Panc1 (cell line): Measurements from ENCODE around the gene TPRA1. TPM values are rescaled to one million over a fixed set of nuclear protein-coding genes. Genes with fewer than 3 reads are reported as not detected.

ENCODE experiments used
- ATAC-seq: fragments of 200-7000 bp; cut with Tn5 transposase; 2 replicates; pipeline ENCODE4 v1.9.1; 2020; ENCODE audit warnings: mild to moderate bottlenecking, moderate library complexity
- BruUV-seq: library from RNA; stranded (reverse); fragments of 400-500 nt; replicated peaks from 2 replicates; lab custom pipeline; 2021; lab: Mats Ljungman, UMichigan
- CTCF ChIA-PET: fragments of 300-600 bp; sonication (Branson Sonifier 250); formaldehyde crosslinking; loops from one replicate; lab custom pipeline; 2022; ENCODE audit warnings: antibody characterized with exemption; lab: Charles Lee
- POLR2A ChIA-PET: fragments of 300-600 bp; sonication (Branson Sonifier 250); formaldehyde crosslinking; loops from one replicate; lab custom pipeline; 2022; ENCODE audit warnings: antibody characterized with exemption; lab: Charles Lee
- DNase-seq: peaks from one replicate; pipeline ENCODE4 v3.0.0-alpha.2; 2010; ENCODE audit warnings: low read depth, low spot score
- H3K27ac ChIP-seq: 2 replicates; pipeline ENCODE4 v1.5.1; 2011; ENCODE audit warnings: mild to moderate bottlenecking, low read length, inconsistent platforms
- H3K27me3 ChIP-seq: fragments of 200-500 bp; sonication (Bioruptor generic); 2 replicates; pipeline ENCODE4 v1.6.0; 2014; ENCODE audit warnings: low read length, inconsistent platforms; ENCODE audit not compliant: control insufficient read depth, insufficient read depth
- H3K36me3 ChIP-seq: fragments of 200-500 bp; sonication (Bioruptor generic); 2 replicates; pipeline ENCODE4 v1.5.1; 2014; ENCODE audit warnings: inconsistent platforms, mild to moderate bottlenecking, low read length, moderate library complexity; ENCODE audit not compliant: control insufficient read depth, insufficient read depth
- H3K4me1 ChIP-seq: 2 replicates; pipeline ENCODE4 v1.5.1; 2011; ENCODE audit warnings: inconsistent platforms, mild to moderate bottlenecking, low read length, moderate library complexity; ENCODE audit not compliant: control insufficient read depth, insufficient read depth
- H3K4me3 ChIP-seq, 2 experiments: 2 replicates each; pipeline ENCODE4 v1.5.1; 2011 to 2012; ENCODE audit warnings: low read depth in 2 of 2, low read length in 2 of 2, mild to moderate bottlenecking in 2 of 2, inconsistent platforms in 1 of 2, moderate library complexity in 1 of 2
- H3K9me3 ChIP-seq: fragments of 200-500 bp; sonication (Bioruptor generic); 2 replicates; pipeline ENCODE4 v1.5.1; 2014; ENCODE audit warnings: low read depth, mild to moderate bottlenecking, inconsistent platforms, low read length, moderate library complexity; ENCODE audit not compliant: control insufficient read depth, insufficient read depth
- CTCF ChIP-seq: fragments of 450-650 bp; IDR thresholded peaks from 2 replicates; pipeline ENCODE4 v1.5.1; 2017; ENCODE audit warnings: mild to moderate bottlenecking
- POLR2AphosphoS5 ChIP-seq: IDR thresholded peaks from 2 replicates; pipeline ENCODE4 v1.6.1; 2012; ENCODE audit warnings: mild to moderate bottlenecking, low read depth, low read length, moderate library complexity
- REST ChIP-seq, 2 experiments: IDR thresholded peaks; 2 replicates each; pipeline ENCODE4 v1.6.1; 2011 to 2012; ENCODE audit warnings: low read depth in 2 of 2, control low read depth in 1 of 2, low read length in 1 of 2, mild to moderate bottlenecking in 1 of 2, moderate library complexity in 1 of 2; ENCODE audit not compliant: insufficient read depth in 1 of 2
- SIN3A ChIP-seq: IDR thresholded peaks from 2 replicates; pipeline ENCODE4 v1.6.1; 2012; ENCODE audit warnings: low read depth, mild to moderate bottlenecking, low read length, moderate library complexity, borderline replicate concordance; ENCODE audit not compliant: insufficient read depth
- TCF7L2 ChIP-seq: IDR thresholded peaks from 2 replicates; pipeline ENCODE4 v1.6.1; 2011; ENCODE audit warnings: mild to moderate bottlenecking, low read depth, low read length, inconsistent platforms
- in situ Hi-C: cut with HindIII; loops from 2 replicates; pipeline ENCODE4 v1.10.0; 2016; ENCODE audit warnings: low sequenced_read_pairs, low pct_unique_long_range_greater_than_20kb
- intact Hi-C: fragments of 100-400 bp; cut with micrococcal nuclease; formaldehyde crosslinking; loops from one replicate; pipeline ENCODE4 v1.10.0; 2022; ENCODE audit not compliant: unreplicated experiment
- total RNA-seq: library from RNA; stranded (reverse); gene quantifications from one replicate; pipeline ENCODE4 v1.2.1, GENCODE V29; 2021; ENCODE audit not compliant: unreplicated experiment

TPRA1 gene
- total RNA-seq, 1 experiment from 2014 or later = 42.6 TPM

GRCh38 chr3:127639173-127640041, 48.9 kb upstream of the TPRA1 start:
- in situ Hi-C loops = no loop called here
- BruUV-seq = no TSS peak
- H3K4me1 ChIP-seq = no peaks in the 10 kb centered on the region
- CTCF ChIA-PET = no interaction called here
- POLR2A ChIA-PET = no interaction called here
- H3K4me3 ChIP-seq = no peak overlapping the region
- peak; percentile 60 for ATAC-seq
- no peak overlapping the region for H3K27ac ChIP-seq
- TF ChIP-seq CTCF (no peak), POLR2AphosphoS5 (no peak), TCF7L2 (no peak), REST (IDR thresholded peaks at IDR 0.05; ENCODE audit: insufficient read depth in 1 of 2, low read depth in 2 of 2, low read length in 1 of 2) (no peak), SIN3A (no peak)
- no peak for DNase-seq
- no peaks in the 10 kb centered on the region for H3K9me3 ChIP-seq
- intact Hi-C loops = no loop called here
- H3K27me3 ChIP-seq = no peaks in the 10 kb centered on the region
- H3K36me3 ChIP-seq = no peaks in the 10 kb centered on the region

- intact Hi-C loops = no loop called here
- H3K36me3 ChIP-seq = no peaks in the 10 kb centered on the region
- no peaks in the 10 kb centered on the region for H3K27me3 ChIP-seq
- TF ChIP-seq REST (IDR thresholded peaks at IDR 0.05; ENCODE audit: insufficient read depth in 1 of 2, low read depth in 2 of 2, low read length in 1 of 2) = no peak
- no peak for TF ChIP-seq CTCF
- no peak for TF ChIP-seq POLR2AphosphoS5
- TF ChIP-seq SIN3A = no peak
- no peak for TF ChIP-seq TCF7L2
- no TSS peak for BruUV-seq
- no peaks in the 10 kb centered on the region for H3K4me1 ChIP-seq
- in situ Hi-C loops = no loop called here
- ATAC-seq (no peak), DNase-seq (no peak)
- no peak overlapping the region for H3K4me3 ChIP-seq
- H3K27ac ChIP-seq = no peak overlapping the region
- CTCF ChIA-PET = no interaction called here
- no peaks in the 10 kb centered on the region for H3K9me3 ChIP-seq
- POLR2A ChIA-PET = no interaction called here
These were observed 47.4 kb upstream of the TPRA1 start for GRCh38 chr3:127637971-127638370.
